Measurements from ENCODE around the gene ATP5PD.
"Not testable (repeated sequence)": the region's sequence is repeated elsewhere in the genome, so short reads cannot be mapped to it uniquely, and the experiment has no call there.

ATP5PD gene

DNA sequence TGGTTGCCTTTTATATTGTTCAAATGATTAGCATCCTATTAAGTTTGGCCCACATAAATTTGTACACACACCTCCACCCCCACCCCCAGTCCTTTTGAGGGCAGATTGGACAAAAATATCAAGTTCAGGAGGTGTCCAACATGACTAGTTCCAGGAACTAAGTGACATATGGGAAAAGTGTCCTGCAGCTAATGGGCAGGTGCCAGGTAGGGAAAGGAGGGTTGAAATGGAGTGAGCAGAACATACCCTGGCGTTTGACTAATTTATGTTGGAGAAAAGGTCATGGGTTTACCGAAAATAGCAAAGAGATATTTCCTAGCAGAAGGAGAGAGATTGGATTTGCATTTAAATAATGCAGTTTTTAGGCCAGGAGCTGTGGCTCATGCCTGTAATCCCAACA lies 5.2 kb upstream of the ATP5PD start:
- DNase-seq (ENCODE audit: low spot score) = no peak

DNA sequence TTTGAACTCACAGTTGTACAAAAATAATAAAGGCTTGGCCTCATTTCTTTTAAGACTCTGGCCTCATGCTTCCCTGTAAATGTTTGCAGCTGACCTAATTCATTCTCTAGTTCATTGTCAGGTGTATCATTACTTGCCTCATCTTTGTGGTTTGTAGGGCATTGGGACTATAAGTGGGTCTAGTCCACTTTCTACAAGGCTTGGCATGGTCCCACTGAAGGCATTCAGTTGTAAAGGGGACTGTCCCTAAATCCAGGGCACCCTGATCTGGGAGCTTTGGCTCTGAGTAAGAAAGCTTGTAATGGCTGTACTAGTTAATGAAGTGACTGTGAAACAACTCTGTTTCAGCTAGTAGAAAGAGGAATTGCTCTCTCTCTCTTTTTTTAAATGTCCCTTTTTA lies 2.9 kb upstream of the ATP5PD start:
- no peak for DNase-seq (ENCODE audit: low spot score)

DNA sequence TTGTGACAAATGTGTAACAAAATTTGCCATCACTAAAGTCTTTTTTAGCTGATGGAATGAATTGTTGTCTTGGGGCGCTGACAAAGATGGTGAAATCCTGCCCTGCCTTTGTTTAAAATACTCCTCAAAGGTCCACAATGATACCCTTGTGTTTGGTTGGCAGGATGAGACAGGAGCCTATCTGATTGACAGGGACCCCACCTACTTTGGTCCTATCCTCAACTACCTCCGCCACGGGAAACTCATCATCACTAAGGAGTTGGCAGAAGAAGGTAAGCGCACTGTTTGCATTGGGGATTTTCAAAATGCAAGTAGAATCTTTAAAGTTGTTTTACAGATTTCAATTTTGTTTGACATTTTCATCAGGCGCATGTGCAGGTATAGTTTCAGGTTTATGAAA lies 2.3 kb upstream of the ATP5PD start:
- no peak for DNase-seq (ENCODE audit: low spot score)

DNA sequence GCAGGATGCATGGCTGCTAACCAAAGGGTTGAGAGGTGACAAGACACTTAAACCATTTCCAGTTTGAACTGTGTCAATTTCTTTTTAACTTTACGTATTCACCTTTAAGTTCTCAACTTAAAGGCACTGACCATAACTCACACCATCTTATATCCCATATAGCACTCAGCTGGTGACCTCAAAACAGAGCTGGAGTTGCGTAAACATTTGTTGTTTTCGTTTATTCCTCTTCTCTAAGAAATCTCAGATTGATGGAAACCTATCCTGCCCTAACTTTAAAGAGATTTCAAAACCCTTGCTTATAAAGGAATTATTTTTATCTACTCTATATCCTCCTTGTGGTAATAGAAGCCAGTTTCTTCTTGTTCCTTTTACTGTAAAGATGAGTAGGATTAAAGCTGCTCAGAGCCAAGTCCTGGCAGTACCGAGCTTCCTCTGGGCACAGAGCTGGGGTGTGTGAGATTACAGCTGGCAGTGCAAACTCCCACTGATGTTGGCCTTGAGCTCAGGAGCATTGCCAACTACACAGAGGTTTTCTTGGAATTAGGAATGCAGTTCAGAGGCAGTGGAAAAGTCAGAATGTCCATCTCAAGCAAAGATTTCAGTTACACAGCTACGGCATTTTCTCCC lies 1.6 kb upstream of the ATP5PD start:
- DNase-seq (ENCODE audit: low spot score) = peak; percentile 33

DNA sequence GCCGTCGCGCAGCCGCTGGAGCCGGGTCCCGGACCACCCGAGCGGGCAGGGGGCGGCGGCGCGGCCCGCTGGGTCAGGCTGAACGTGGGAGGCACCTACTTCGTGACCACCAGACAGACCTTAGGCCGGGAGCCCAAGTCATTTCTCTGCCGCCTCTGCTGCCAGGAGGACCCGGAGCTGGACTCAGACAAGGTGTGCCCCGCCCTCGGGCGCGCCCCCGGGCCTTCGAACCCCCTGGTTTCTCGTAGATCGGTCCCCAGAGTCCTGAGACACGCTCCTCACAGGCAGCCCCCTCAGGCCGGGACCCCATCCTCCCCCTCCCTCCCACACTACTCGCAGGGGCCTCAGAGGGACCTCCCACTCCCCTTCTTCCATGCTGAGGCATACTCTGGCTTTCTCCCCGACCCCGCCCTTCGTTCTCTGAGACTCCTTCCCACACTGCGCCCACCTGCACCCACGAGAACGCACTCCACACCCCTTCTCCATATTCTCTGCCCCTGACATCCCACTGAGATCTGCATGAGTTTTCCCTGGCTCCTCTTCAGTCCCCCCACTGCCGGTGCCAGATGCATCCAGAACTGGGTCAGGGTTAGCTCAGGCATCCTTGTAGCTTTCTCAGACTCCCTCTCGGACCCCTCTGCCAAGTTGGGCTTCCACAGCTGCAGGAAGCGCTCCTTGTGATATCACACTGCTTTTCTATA lies 779 bp upstream of the ATP5PD start:
- DNase-seq (ENCODE audit: low spot score) = no peak

DNA sequence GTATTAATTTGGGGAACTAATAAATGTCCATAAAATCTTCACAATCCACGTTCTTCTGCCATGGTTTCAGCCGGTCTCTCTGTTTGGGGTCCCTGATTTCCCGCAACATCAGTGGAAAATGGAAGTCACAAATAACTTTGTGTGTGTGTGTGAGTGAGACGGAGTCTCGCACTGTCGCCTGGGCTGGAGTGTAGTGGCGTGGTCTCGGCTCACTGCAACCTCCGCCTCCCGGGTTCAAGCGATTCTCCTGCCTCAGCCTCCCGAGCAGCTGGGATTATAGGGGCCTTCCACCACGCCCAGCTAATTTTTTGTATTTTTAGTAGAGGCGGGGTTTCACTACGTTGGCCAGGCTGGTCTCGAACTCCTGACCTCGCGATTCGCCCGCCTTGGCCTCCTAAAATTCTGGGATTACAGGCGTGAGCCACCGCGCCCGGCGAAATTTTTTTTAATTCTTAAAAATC lies 793 bp downstream of the ATP5PD start:
- not testable (repeated sequence) for DNase-seq (ENCODE audit: low spot score)

DNA sequence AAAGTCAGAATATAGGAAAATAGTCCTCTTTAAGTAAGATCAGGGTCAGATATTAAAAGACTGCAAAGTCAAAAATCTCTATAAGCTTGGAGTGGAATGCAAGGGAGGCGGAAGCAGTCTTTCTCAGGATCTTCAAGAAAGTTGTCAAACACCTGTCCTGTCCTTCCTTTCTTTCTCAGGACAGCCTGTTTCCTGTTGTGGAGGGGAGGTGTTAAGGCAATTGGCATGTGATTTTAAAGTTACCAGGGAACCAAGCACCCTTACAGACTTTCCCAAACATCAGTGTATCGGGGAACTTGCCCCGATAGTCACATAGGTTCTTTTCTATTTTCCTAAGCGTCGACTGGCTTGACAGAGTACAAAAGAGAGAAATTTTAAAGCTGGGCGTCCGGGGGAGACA lies 2.1 kb downstream of the ATP5PD start:
- no peak for DNase-seq (ENCODE audit: low spot score)

DNA sequence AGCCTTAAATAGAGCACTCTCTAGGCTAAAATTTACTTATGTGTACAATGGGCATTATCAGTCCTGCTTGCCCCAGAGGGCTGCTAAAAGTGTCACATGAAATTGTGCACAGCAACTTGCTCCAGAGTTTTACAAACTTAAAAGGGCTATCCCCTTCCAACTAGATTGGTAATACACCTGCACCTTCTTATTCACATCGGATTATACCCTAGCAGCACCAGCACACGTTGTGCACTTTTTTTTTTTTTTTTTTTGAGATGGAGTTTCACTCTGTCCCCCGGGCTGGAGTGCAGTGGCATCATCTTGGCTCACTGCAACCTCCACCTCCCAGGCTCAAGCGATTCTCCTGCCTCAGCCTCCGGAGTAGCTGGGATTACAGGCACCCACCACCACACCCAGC lies 3.0 kb downstream of the ATP5PD start:
- DNase-seq (ENCODE audit: low spot score) = not testable (repeated sequence)

DNA sequence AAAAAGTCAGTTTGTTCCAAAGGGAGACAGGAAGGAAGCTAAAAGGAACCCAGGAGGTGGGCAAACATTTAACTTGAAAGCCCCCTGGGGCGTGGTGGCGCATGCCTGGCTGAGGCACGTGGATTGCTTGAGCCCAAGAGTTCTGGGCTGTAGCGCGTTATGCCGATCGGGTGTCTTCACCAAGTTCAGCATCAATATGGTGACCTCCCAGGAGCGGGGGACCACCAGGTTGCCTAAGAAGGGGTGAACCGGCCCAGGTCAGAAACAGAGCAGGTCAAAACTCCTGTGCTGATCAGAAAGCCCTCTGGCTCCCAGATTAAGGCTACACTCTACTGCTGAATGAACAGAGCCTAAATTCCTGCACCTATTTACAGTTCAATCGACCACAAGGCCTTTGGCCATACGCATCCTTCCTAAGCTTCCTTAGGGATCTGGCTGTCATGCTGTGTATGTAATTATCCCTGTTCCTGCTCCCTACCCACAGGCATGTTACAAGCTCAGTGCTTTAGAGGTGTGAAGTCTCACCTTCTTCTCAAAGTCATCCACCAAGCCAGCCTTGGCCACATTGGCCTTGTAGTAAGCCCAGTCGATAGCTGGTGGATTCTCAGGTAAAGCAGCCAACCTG lies 5.0 kb downstream of the ATP5PD start:
- DNase-seq (ENCODE audit: low spot score) = no peak

DNA sequence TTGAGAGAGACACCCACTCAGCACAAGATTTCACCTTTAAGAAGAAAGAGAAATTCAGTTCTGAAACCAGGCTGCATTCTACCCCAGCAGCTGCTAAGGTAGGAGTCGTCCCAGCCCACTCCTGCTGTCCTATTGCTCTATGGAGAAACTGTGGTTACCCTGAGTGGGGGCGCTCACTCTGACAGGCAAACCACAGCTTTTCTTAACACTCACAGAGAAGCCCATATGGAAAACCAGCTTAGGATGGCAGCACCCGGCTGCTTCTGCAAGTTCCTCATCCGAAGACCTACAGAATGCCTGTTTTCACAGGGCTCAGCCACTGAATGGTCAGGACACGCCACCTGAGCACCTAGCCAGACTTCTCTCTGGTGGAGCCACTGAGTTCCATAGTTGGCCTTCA lies 7.5 kb downstream of the ATP5PD start:
- no peak for DNase-seq (ENCODE audit: low spot score)

DNA sequence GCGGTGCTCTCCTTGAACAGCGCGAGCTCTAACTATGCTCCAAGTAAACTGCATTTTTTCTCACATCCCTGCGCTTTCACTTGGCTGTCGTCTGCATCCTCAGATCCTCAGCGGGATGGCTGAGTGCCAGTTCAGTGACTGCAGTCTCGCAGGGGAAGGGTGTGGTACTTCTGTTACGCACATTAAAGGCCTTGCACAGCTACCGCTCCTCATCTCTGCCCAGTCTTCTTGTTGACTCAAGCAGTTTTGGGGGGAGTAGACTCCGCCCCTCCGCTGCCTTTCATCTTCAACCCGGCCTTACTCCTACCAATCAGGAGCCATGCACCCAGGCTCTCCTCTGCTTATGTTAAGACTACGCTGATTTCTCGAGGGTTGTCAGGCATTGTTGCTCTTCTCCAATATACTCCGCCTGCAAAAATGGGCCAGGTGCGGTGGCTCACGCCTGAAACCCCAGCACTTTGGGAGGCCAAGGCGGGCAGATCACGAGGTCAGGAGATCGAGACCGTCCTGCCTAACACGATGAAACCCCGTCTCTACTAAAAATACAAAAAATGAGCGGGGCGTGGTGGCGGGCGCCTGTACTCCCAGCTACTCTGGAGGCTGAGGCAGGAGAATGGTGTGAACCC lies 10.0 kb downstream of the ATP5PD start:
- peak; percentile 89 for DNase-seq (ENCODE audit: low spot score)

DNA sequence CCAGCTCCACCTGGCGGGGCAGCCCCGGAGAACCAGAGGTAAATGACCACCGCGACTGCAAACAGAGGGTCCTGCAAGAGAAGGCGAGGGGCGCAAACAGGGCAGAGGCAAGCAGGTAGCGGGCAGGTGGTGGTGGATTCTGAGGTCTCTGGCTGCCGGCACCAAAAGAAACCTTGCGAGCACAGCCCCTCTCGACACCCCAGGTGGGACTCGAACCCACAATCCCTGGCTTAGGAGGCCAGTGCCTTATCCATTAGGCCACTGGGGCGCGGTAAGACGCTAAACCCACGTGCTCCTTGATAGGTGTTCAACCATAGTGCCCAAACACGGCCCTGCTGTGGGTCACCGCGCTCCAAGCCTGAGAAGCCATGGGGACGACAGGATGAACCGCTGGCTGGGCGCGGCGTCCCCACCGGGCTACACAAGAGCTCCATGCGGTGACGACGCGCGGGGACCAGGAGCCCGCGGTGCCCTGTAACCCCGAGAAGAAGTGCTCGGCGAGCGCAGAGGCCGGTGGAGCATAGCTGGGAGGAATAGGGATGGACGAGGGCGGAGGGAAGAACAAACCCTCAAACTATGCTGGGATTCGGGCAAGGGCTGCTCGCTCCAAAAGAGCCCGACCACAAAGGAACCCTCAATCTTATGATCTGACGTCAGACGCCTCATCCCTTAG lies 12.4 kb downstream of the ATP5PD start:
- DNase-seq (ENCODE audit: low spot score) = peak; percentile 69

DNA sequence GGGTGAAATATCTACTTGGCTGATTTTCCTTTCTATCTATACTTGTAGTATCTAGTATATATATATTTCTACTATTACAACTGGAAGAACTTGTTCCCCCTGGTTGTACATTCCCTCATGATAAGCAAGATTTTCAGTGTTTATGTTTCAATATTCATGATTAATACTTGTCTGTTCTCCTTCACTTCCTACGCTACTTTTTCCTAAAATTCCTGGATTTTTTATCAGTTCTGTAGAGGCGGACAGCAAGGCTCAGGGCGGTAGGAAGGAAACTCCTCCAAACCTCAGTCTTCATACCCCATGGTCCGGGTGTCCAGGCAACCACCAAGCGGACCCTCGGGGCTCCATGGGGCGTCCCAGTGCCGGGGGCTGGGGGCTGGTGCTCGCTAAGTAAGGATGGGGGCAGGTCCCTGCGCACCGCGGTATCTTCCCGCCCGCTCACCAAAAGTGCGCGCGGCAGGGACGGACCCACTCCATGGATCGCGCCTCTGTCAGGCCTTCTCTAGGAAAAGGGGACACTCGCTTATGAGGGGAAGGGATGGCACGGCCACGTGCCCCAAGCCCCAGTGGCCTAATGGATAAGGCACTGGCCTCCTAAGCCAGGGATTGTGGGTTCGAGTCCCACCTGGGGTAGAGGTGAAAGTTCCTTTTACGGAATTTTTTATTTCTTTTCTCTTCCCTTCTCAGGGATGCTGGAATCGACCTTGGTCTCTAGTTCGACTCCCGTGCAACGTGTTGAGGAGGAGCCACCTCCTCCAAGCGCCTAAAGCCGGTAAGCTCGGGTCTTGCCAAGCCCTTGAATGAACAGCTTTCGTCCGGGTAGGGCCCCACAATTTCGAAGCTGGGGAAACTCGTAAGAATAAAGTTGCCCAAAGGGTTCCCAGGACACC lies 13.2 kb downstream of the ATP5PD start:
- peak; percentile 85 for DNase-seq (ENCODE audit: low spot score)

DNA sequence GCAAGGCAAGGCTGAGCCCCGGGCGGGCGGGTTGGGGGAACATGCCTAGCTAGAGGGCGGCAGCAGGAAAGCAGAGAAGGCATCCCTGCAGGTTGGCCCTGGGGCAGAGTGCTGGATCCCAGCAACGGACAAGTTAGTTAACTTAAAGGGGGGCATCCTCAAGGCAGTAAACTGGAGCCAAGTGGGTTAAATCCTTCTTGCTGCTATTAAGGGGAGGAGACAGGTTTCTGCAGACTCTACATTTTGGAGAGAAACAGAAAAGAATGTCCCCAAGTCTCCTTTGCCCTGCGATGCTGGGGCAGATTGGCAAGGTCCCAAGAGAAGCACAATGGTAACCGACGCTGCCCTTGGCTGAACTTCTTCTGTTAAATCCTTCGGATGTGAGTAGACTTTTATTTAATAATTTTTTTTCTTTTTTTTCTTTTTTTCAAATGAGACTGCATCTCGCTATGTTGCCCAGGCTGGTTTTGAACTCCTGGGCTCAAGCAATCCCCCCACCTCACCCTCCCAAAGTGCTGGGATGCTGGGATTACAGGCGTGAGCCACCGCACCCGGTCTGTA lies 14.0 kb downstream of the ATP5PD start:
- DNase-seq (ENCODE audit: low spot score) = no peak

DNA sequence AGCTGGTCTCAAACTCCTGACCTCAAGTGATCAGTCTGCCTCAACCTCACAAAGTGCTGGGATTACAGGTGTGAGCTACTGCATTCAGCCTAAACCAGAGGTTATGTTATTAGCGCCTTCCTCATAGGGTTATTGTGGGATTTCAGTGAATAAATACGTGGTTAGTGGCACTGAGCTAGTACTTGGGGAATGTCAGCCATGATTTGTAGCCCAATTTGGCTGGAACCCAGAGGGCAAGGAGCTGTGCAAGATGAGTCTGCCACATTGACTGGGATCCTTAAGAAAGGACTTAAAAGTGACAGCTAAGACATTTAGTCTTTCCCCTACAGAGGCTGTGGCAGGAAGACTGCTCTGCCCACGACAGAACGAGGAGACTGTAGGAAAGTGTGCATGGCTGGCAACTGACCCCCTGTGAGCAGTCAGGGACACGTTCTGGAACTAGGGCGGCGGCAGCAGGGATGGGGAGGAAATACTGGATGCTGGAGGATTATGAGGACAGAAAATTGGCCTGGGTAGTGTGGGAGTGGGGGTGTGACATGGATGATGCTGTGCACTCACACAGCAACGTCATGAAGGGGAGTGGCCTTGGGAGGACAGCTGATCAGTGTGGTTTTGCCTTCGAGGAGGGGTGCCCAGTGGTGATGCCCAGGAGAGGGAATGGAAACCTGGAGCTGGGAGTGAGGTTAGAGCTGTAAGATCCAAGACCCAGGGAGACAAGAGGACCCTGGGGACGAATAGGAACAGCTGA lies 14.6 kb downstream of the ATP5PD start:
- DNase-seq (ENCODE audit: low spot score) = peak; percentile 91

DNA sequence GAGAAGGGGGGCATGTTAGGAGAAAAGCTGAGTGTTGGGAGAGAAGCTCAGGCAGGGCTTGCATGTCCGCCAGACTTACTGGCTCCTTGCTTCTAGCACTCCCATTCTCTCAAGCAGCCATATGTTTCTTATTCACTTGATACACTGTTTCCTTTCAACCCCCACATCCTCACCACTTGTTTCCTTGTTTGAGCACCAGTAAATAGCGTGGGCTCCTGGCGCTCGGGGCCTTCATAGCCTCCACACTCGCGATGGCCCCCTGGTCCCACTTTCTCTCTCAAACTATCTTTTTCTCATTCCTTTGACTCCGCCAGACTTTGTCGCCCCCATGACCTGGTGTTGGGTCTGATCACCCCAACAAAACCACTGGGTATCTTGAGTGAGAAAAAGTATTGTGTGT lies 16.6 kb downstream of the ATP5PD start:
- DNase-seq (ENCODE audit: low spot score) = no peak

DNA sequence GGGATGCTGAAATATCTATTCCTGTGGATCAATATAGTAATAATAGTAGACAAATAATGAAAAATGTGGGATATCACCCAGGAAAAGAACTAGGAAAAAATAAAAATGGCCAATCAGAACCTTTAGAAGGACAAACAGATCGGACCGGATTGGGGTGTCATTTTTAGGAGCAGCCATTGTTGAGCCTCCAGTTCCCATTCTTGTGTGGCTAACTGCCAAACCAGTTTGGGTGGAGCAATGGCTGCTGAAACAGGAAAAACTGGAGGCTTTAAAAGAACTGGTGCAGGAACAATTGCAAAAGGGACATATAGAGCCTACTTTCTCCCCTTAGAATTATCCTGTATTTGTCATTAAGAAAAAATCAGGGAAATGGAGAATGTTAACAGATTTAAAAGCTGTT lies 20.1 kb downstream of the ATP5PD start:
- not testable (repeated sequence) for DNase-seq (ENCODE audit: low spot score)

DNA sequence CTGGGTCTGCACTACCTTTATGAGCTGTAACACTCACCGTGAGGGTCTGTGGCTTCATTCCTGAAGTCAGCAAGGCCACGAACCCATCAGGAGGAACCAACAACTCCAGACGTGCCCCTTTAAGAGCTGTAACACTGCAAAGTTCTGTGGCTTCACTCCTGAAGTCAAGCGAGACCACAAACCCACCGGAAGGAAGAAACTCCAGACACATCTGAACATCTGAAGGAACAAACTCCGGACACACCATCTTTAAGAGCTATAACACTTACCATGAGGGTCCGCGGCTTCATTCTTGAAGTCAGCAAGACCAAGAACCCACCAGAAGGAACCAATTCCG lies 21.4 kb downstream of the ATP5PD start:
- DNase-seq (ENCODE audit: low spot score) = not testable (repeated sequence)

DNA sequence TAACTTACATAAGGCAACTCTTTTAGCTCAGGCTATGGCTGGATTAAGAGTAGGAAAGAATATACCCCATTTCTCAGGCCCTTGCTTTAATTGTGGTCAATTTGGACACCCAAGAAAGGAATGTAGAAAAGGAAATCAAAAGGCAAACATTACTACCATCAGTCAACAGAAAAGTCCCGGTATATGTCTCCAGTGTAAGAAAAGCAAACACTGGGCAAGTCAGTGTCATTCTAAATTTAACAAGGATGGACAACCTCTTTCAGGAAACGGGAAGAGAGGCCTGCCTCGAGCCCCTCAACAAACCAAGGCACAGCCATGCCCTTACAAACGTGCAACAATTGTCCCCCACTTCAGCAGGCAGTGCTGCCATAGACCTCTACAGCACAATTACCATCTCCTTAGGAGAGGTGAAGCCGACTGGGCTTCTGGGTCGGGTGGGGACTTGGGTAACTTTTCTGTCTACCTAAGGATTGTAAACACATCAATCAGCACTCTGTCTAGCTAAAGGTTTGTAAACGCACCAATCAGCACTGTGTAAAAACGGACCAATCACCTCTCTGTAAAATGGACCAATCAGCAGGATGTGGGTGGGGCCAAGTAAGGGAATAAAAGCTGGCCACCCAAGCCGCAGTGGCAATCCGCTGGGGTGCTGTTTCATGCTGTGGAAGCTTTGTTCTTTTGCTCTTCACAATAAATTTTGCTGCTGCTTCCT lies 21.9 kb downstream of the ATP5PD start:
- DNase-seq (ENCODE audit: low spot score) = no peak
